GM19025 (cell line): ENCODE results near the gene CASZ1.

Experiments used
- ATAC-seq: cut with Tn5 transposase; IDR thresholded peaks from one replicate; pipeline ENCODE4 v1.9.1; 2021; ENCODE audit warnings: mild to moderate bottlenecking, low read depth, moderate library complexity; ENCODE audit not compliant: unreplicated experiment

CASZ1 gene

DNA sequence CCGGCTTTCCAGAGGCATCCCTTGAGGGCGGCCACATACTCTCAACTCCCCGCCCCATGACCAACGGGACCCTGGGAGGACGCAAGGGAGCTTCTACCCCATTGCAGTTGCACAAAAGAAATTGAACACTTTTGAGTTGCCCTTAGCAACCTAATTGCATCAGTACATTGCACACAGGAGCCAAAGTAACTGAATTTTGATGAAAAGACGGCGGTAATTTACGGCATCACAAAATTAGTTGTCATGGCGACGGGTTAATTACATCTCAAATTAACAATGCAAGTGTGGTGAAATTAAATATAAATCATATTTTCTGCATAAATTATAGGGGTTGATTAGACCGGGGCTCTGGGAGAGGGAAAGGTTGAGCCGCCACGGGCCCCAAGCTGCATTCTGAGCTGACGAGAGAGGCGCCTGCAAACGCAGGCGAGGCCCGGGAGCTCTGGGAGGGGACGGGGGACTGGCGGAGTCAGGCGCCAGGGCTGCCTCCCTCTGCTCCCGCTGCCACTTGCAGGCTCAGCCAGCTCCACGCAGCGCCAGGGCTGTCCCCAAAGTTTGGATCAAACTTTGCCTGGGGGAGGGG lies 61.4 kb downstream of the CASZ1 start:
- no peak for ATAC-seq

DNA sequence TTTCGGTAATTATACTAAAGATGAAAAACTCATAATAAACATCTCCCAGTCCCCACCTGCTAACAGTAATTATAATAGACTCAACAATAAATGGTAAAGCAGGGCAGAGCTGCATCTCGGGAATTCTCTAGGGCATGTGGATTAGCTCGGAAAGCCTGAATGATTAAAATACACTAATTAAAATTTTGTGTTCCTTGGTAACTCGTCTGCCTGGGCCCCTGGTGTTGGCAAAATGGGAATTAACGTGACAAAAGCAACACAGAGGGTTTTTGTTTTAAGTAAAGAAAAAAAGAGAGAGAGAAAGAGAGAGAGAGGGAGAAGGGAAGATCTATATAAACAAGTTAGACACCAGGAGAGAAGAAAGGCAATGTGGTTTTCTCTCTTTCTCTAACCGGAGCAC lies 62.1 kb downstream of the CASZ1 start:
- ATAC-seq: no peak

DNA sequence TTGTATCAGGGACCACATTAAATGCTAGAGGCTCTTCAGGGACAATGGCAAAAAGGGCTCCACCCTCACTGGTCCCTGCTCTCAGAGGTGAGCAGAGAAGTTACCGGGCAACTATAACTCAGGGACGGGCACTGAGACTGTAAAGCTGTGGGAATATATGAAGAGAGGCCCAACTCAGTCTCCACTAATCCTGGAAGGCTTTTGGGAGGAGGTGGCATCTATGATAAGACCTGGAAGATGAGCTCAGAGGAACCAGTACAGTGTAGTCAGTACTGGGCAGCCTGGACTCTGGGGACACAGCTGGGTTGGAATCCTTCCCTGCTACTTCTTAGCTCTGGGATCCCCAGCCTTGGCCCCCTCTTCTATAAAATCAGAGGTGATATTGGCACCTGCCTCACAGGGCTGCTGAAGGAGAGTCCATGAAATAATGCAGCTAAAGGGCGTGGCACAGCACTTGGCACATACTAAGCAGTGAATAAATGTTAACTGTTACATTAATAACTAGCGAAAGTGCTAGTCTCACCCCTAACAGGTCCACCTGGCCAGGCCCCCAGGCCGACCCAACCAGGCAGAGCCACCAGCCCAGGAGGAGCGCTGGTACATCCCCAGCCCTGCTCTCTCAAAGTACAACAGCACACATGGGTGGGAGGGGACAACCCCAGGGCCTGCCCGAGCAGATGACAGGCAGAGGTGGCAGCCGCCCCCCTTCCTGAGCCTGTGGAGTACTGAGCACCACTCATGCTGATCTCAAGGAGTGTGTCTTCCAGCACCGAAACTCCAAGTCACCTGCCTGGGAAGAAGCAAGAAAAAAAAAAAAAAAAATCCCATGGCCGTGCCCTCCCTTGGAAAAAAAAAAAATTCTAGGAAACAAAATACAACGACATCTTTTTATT lies 62.7 kb downstream of the CASZ1 start:
- ATAC-seq: no peak

DNA sequence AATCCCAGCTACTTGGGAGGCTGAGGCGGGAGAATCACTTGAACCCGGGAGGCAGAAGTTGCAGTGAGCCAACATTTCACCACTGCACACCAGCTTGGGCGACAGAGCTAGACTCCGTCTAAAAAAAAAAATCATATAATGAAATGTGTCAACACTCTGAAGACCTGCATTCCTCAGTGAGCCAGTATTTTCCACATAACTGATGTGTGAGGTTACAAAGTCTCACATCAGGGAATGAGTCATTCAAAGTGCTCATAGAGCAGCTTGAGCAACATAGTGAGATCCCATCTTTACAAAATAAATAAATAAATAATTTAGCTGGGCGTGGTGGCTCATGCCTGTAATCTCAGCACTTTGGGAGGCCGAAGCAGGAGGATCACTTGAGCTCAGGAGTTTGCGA lies 65.5 kb downstream of the CASZ1 start:
- ATAC-seq: no peak

DNA sequence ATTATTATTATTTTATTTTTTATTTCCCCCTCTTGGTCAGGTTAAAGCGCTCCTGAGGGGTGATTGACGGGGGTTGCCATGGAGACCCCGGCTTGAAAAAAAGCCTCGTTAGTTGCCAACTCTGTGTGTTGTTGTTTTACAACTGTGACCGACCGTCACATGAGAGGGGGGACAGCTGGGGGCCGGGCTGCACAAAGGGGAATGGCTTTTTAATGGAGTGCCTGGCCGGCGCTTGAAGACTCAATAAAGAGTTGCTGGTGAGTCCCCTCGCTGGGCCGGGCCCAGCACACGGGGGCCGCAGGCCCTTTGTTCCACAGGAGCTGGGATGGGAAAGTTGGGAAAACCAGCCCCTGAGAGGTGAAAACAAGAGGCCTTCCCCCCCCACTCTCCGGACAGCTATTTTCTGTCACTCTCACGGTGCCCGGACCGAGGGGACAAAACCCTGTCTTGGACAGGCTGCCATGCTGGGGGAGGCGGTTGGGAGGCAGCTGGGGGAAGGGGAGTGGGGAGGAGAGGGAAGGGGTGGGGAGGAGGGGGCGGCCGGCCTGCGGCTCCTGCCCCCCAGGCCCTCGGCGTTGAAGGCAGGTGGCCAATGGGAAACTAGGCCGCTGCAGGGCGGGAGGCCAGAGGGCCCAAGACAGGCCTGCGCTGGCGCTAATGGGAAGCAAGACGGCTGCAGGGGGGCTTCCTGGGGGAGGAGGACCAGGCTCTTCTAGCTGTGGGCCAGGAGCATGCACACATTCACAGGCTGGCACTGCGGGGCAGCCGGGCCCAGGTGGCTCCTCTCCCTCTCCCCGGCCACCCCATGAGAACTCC lies 67.6 kb downstream of the CASZ1 start:
- no peak for ATAC-seq

DNA sequence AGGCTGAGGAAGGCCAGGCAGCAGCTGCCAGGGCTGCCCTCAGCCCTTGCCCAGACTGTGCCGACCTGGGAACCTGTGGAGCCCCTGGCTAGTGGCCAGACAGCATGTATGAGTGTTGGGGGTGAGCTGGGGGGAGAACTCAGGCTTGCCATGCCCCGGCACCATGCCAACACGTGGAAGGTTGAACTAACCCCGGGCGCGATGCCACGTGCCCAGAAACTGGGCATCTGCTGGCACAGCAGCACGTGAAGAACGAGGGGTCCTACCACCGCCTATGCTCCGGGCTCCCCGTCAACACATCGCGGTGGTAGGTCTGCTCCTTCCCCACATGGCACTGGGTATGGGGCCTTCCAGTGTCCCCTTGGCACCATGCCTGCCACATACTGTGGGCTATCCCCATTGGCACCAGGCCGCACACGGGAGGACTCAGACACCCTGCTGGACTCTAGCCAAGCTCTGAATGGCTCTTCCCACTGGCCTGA lies 68.7 kb downstream of the CASZ1 start:
- no peak for ATAC-seq

DNA sequence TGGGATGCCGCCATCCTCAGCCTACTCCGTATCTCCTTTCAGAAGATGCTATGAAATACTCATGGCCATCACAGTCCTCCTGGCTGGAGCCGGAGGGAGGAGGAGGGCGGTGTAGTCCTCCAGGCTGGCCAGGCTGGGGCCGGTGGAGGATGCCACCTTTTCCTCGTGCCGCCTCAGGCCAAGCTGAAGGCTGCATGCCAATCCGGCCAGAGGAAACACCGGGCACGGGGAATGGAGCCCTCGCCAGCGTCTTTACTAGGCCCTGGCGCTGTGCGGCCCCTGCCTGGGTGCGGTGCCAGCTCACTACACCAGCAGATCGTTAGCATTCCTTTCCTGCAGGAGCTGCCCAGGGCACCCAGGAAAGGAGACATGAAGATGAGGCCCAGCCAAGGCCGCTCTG lies 70.1 kb downstream of the CASZ1 start:
- ATAC-seq: no peak

DNA sequence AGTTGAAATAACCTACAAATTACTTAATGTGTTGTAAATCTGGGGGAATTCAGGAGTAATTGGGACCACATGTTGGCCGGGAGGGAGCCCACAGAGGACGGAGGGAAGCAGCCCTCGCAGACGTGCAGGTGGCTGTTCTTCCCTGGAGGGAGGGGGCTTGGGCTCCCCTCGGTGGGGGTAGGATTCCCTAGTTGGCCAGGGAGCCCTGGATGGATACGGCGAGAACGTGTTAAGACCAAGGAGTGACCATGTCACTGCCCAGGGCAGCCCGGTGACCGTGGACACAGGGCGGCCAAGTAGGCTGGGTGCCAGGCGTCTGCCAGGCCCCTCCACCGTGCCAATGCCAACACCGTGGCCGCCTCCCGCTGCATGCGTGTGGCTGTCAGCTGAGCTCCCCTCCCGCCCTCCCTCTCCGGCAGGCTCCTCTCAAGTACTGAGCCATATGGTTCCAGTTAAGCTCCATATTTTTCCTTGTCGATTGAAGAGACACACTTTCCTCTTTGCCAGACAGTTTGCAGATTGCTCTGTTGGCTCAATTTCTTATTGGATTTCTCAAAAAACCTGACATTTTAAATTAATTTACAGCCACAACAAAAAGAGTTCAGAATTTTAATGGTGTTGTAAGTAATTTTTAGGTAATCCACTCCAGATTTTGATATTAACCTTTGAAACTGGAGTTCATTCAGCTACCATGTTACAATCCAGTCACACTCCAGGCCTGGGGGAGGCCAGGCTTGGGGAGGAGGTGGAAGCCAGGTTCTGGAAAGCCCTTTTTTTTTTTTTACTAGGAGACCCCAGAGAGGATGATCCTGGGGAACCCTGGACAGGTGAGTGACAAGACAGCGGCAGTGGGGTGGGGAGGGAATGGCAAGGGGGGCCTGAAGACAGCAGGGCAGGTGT lies 71.2 kb downstream of the CASZ1 start:
- no peak for ATAC-seq

DNA sequence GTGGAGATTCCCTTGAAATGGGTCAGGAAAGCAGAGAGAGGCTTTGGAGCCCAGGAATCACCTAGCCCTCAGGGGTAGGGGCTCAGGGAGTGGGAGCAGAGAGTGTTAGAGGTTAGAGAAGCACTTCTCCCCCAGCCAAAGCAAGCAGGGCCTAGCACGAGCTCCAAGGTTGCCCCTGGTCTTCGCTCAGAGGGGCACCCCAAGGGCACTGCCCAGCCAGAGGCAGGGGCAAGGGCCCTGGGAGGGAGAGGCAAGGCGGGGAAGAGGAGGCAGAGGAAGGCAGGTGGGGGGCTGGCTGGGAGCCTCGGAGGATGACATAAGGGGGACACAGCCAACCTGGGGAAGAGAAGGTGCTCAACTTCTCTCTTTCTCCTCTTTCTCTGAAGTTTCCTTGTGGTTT lies 71.9 kb downstream of the CASZ1 start:
- no peak for ATAC-seq

DNA sequence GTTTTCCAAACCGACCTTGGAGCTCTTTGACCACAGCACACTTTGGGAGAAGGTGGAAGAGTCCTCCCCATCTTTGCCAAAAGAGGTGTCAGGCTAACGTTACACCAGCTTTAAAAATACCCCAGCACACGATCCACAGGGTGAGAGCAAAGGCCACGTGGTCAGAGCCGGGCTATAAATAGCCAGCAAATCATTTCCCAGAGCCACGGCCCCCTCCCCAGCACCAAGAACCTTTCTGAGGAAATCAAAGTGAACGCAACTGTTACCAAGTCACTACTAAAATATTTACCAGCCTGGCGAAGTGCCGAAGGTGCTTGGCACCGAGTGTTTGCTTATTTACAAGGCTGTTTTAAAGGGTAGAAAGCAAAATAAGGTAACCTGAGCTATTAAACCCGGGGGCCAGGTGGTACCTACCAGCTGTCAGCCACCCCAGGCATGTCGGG lies 72.4 kb downstream of the CASZ1 start:
- ATAC-seq: no peak

DNA sequence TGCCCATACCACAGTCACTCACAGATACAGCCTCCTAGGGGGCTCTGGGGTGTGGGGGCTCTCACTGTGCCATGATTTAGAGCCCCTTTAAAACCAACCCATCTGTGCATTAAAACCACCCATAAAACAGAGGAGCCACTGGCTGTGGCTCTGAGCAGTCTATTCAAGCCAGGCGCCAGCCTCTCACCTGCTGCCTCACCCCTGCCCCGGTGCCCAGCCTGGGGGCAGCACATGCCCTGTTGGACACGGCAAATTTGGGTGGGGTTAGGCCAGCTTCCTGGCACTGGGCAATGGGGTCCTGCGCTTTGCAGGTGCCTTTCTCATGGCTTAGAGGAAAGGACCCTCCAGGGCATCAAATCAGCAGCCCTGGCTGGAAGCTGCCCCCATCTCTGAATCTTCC lies 73.1 kb downstream of the CASZ1 start:
- no peak for ATAC-seq

DNA sequence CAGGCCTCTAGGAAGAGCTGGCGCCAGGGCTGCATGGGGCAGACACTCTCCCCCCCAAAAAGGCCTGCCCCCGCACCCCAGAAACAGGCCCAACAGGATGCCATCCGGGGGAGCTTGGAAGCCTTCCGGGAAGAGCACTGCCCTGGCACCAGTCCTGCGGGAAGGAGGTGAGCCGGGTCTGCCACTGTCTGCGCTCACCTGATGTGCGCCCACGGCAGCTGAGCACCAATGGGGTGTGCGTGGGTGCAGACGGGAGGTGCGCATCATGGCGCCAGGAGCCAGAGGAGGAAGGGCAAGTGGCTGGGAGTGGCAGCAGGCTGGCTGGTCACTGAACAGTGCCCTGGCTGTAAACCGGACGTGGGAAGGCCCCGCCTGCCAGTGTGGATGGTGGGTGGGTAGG lies 73.6 kb downstream of the CASZ1 start:
- no peak for ATAC-seq

DNA sequence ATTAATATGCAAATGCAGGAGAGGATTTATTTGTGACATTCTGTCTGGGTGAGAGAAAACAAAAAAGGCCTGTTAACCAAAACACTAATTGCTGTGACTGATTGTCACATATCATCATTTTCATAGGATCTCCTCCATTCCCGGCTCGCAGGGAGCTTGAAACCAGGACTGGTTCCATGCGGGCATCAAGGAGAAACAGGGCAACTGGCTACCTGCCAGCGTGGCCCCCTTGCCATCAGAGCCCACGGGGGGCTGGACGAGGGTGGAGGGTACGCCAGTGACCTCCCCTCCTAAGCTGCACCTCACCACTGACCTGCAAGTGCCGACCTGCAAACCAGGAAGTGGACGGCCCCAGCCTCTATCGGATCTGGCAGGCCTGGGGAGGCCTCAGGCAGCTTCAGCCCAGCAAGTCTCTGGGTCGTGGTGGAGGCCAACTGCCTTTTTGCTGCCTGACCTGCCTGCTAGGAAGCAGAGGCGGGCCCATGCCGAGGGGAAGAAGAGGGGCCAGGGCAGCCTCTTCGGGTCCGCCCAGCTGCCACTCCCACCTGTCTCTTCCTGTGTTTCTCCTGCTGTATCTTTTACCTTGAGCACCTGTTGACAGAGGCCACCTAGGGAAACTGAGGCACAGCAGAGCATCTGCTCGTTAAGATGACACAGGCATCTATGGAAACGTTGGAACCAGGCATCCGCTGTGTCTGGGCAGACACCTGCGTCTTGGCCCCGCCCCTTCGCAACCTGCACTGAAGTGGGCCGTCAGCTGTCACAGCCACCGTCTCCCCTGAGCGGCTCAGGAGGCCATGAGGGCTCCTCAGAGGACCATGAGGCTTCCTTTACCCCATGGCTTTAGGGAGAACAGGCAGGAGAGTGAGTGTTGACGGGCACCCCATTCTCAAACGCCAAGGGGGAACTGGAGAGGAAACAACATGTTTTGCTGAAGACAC lies 74.8 kb downstream of the CASZ1 start:
- no peak for ATAC-seq

DNA sequence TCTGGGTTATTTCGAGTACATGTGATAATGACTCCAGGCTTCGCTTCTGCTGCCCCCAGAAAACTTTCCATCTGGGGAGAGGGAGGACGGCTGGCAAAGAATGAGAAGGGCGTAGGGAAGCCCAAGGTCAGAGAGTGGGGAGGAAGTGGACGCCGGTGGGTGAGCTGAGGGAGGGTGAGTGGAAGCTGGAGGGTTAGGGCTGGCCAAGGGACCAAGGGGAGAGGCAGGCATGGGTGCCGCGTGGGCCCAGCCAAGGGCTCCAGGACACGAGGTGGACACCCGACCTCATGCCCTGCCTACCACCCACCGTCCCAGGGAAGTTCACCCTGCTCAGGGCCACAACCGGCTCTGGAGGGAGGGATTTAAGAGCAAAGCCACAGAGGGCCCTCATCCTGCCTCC lies 75.8 kb downstream of the CASZ1 start:
- ATAC-seq: no peak

DNA sequence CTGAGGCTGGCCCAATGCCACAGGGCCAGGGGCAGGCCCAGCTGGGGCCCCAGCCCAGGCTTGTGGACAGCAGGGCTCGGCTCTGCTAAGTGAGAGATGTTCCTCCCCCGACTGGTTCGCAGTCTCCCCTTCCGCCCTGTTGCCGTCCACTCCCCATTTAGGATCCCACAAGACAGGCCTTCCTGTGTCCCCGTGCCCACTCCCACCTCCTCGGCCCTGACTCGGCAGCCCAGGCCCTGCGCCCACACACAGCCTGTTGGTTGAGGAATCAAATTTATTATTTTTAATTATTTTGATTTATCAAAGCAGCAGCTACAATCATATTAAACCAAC lies 78.4 kb downstream of the CASZ1 start:
- ATAC-seq: no peak

DNA sequence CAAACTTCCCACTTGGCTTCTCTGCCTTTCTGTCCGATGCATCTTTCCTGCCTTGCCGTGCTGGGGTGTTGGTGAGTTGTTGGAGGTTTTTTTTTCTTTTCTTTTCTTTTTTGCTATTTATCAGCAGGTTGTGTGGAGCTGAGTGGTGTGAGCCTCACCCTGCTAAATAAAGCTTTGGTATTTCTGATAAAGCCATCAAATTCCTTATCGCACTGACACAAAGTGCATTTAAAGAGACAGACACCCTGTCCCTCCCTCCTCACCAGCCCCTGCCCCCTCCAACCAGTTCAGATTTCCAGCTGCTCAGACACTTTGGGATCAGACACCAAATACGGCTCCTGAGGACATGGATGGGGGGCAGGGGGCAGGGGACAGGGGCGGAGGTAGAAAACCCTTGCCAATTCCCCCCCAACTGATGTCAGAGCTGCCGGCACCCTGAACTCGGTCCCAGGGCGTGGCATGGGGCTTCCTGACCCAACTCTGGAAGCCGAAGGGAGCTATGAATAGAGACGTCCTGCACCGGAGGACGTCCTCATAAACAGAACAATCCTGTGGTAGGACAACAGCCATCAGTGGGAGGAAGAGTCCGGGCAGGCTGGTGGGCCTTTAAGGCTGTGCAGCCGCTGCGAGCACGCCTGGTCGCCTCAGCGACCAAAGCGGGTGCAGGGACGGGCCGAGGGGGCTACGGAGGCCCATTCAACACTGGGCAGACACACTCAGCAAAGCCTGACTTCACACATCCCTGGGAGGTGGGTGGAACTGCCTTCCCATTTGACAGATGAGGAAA lies 79.0 kb downstream of the CASZ1 start:
- ATAC-seq: no peak

DNA sequence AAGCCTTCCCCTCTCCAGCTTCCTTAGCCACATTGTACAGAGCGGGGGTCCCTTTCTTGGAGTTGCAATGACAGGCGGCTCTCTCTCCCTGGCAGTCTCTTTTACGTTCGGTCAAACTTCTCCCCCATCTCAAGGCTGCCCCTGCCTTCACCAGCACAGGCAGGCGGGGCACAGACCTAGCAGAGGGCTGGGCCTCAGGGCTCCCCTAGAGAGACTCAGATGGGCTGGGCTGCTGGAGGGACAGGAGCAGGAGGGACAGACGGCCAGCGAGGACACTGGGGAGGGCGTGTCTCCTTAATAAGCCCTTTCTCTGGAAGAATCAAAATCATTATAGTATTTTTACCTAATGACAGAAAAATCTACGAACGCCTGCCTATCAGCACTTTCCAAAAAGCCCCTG lies 79.6 kb downstream of the CASZ1 start:
- ATAC-seq: no peak

DNA sequence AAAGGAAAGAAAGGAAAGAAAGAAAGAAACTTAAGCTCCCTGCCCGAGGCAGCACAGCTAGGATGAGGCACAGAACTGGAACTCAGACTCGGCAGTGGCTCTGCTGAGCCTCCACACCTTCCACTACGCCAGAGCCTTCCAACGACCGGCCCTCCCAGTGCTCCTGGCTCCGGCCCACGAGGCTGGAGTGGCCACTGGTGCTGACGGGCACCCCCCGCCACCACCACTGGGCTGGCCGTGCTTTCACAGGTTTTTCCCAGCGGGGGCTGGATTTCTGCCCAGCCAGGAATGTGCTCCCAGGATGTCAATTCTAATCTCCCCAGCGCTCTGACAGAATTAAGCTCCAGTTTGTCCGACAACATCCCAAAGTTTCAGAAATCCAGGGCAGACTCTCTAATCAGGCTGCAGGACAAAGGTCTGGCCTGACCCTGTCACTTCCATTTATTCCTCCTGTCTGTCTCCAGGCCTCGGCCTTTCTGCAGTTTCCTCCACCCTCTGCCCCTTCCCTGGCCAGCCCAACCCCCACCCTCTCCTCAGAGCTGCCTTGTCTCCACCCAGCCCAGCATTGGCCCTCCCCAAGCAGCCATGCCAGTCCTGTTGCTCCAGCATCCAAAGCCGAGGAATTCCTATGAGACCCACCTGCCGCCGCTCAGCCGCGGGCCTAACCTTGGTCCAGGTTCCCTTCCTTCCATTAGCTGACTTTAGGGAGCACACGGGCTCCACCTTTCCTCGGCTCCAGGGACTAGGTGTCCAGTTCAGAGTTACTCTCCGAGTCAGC lies 81.9 kb downstream of the CASZ1 start:
- no peak for ATAC-seq
